HepG2 (cell line): ENCODE measurements around the gene CALD1. TPM values are rescaled to one million over a fixed set of nuclear protein-coding genes. Genes with fewer than 3 reads are reported as not detected.

ENCODE experiments used
- ATAC-seq: fragments of 200-7000 bp; cut with Tn5 transposase; 3 replicates; pipeline ENCODE4 v1.9.1; 2020; ENCODE audit warnings: mild to moderate bottlenecking, moderate library complexity
- BruUV-seq: library from RNA; stranded (reverse); fragments of 400-500 nt; replicated peaks from 2 replicates; lab custom pipeline; 2021; lab: Mats Ljungman, UMichigan
- CTCF ChIA-PET: fragments of 300-600 bp; formaldehyde crosslinking; extraction: SDS; loops from one replicate; lab custom pipeline; 2021; ENCODE audit warnings: low total read pairs, inconsistent platforms, low intra/inter-chr PET ratio; lab: Yijun Ruan, JAX
- POLR2A ChIA-PET: fragments of 350-600 bp; sonication (Branson Sonifier 250); formaldehyde crosslinking; loops from one replicate; lab custom pipeline; 2020; ENCODE audit warnings: antibody characterized with exemption, inconsistent platforms; lab: Yijun Ruan, JAX
- DNase-seq: peaks from one replicate; pipeline ENCODE4 v3.0.0-alpha.2; 2015; ENCODE audit warnings: low spot score
- FAIRE-seq: peaks from 3 replicates; lab custom pipeline; 2011; peaks lifted over from hg19 to GRCh38; lab: Jason Lieb, UNC
- H2AFZ ChIP-seq: one replicate; pipeline ENCODE4 v1.6.1; 2011; ENCODE audit warnings: low read length, inconsistent platforms
- H3K27ac ChIP-seq: fragments of 300-600 bp; 3 replicates; pipeline ENCODE4 v1.8.0; 2011; ENCODE audit warnings: mixed run types, mild to moderate bottlenecking, mixed read lengths, low read length, inconsistent platforms; ENCODE audit not compliant: insufficient read depth; ENCODE audit errors: extremely low read length
- H3K27me3 ChIP-seq, 2 experiments: fragments of 200-600 bp in 1 of 2; 2 replicates in 1 of 2; 3 replicates in 1 of 2; pipeline versions ENCODE4 v1.6.0 to v1.8.0; 2011; ENCODE audit warnings: low read length in 2 of 2, mild to moderate bottlenecking in 2 of 2, moderate library complexity in 2 of 2, inconsistent platforms in 1 of 2; ENCODE audit not compliant: insufficient read depth in 2 of 2, control insufficient read depth in 1 of 2
- H3K36me3 ChIP-seq, 2 experiments: fragments of 200-600 bp in 1 of 2; replicated peaks in 1 of 2; 2 replicates in 1 of 2; 3 replicates in 1 of 2; pipeline versions ENCODE4 v1.5.1 to v1.8.0; 2011; ENCODE audit warnings: low read length in 2 of 2, inconsistent platforms in 1 of 2; ENCODE audit not compliant: insufficient read depth in 2 of 2, control insufficient read depth in 1 of 2
- H3K4me1 ChIP-seq: 2 replicates; pipeline ENCODE4 v1.5.1; 2012; ENCODE audit warnings: low read length, inconsistent platforms; ENCODE audit not compliant: insufficient read depth
- H3K4me2 ChIP-seq: 2 replicates; pipeline ENCODE4 v1.6.0; 2011; ENCODE audit warnings: low read depth, low read length, inconsistent platforms
- H3K4me3 ChIP-seq, 3 experiments: fragments of 200-600 bp in 1 of 3; sonication (generic), shearing (Covaris generic) in 1 of 3; replicated peaks in 1 of 3; 2 replicates each; pipeline ENCODE4 v1.5.1; 2011 to 2016; ENCODE audit warnings: low read length in 3 of 3, inconsistent platforms in 2 of 3, low read depth in 2 of 3, mild to moderate bottlenecking in 2 of 3, control low read depth in 1 of 3, mixed read lengths in 1 of 3; ENCODE audit not compliant: insufficient read depth in 1 of 3
- H3K79me2 ChIP-seq: one replicate; pipeline ENCODE4 v1.6.1; 2011; ENCODE audit warnings: low read length, inconsistent platforms; ENCODE audit not compliant: insufficient read depth
- H3K9ac ChIP-seq: 2 replicates; pipeline ENCODE4 v1.6.0; 2011; ENCODE audit warnings: mild to moderate bottlenecking, low read depth, low read length, inconsistent platforms; ENCODE audit not compliant: insufficient read depth
- H3K9me3 ChIP-seq: 2 replicates; pipeline ENCODE4 v1.5.1; 2012; ENCODE audit warnings: mild to moderate bottlenecking, low read length
- H4K20me1 ChIP-seq: 2 replicates; pipeline ENCODE4 v1.6.0; 2011; ENCODE audit warnings: inconsistent platforms, mild to moderate bottlenecking, low read length, moderate library complexity; ENCODE audit not compliant: insufficient read depth
- CHD2 ChIP-seq: IDR thresholded peaks from 2 replicates; pipeline ENCODE4 v1.6.1; 2011; ENCODE audit warnings: low read depth, low read length, improper control_type of control experiment
- EP300 ChIP-seq, 3 experiments: sonication (generic) in 1 of 3; formaldehyde crosslinking in 1 of 3; IDR thresholded peaks; 2 replicates each; pipeline versions ENCODE4 v1.5.1 to v1.6.1; 2011 to 2020; ENCODE audit warnings: low read depth in 2 of 3, low read length in 2 of 3, borderline replicate concordance in 1 of 3, improper control_type of control experiment in 1 of 3, mild to moderate bottlenecking in 1 of 3, missing genetic modification reagents in 1 of 3, moderate library complexity in 1 of 3
- ETV5 ChIP-seq: IDR thresholded peaks from 2 replicates; pipeline ENCODE4 v1.6.1; 2018; ENCODE audit warnings: missing biosample characterization, missing genetic modification reagents, inconsistent platforms, borderline replicate concordance
- FOXP1 ChIP-seq, 2 experiments: fragments of 450-650 bp in 1 of 2; IDR thresholded peaks; 2 replicates each; pipeline ENCODE4 v1.6.1; 2017 to 2018; ENCODE audit warnings: antibody characterized with exemption in 1 of 2
- HDAC1 ChIP-seq: sonication (generic); formaldehyde crosslinking; IDR thresholded peaks from 2 replicates; pipeline ENCODE4 v1.5.1; 2020; ENCODE audit warnings: mild to moderate bottlenecking, missing genetic modification reagents
- HNF1B ChIP-seq: sonication (generic); formaldehyde crosslinking; IDR thresholded peaks from 2 replicates; pipeline ENCODE4 v1.5.1; 2020; ENCODE audit warnings: mild to moderate bottlenecking, moderate library complexity, missing genetic modification reagents
- NR2C2 ChIP-seq: sonication (generic); formaldehyde crosslinking; IDR thresholded peaks from 2 replicates; pipeline ENCODE4 v1.4.0; 2020; ENCODE audit warnings: missing genetic modification reagents, mild to moderate bottlenecking, moderate library complexity, borderline replicate concordance
- ONECUT2 ChIP-seq: sonication (generic); formaldehyde crosslinking; IDR thresholded peaks from 2 replicates; pipeline ENCODE4 v1.4.0; 2020; ENCODE audit warnings: missing genetic modification reagents
- XRCC5 ChIP-seq: fragments of 200-400 bp; formaldehyde crosslinking; optimal IDR thresholded peaks from 2 replicates; pipeline ENCODE3; 2017; ENCODE audit warnings: mild to moderate bottlenecking, low read length
- ZFP36L1 ChIP-seq: sonication (generic); formaldehyde crosslinking; IDR thresholded peaks from 2 replicates; pipeline ENCODE4 v1.8.0; 2022; ENCODE audit warnings: mild to moderate bottlenecking, missing genetic modification reagents, moderate library complexity
- ZNF143 ChIP-seq: sonication (generic); formaldehyde crosslinking; IDR thresholded peaks from 2 replicates; pipeline ENCODE4 v1.4.0; 2020; ENCODE audit warnings: missing genetic modification reagents
- ZNF20 ChIP-seq: sonication (generic); formaldehyde crosslinking; IDR thresholded peaks from 2 replicates; pipeline ENCODE4 v1.4.0; 2020; ENCODE audit warnings: mild to moderate bottlenecking, moderate library complexity, missing genetic modification reagents
- WGBS: methylation state at CpG from one replicate; pipeline ENCODE4 v1.1.6; 2017; ENCODE audit warnings: low lambda C conversion rate; 5-methylcytosine and 5-hydroxymethylcytosine counted together
- in situ Hi-C: cut with HindIII; loops from 2 replicates; pipeline ENCODE4 v1.10.0; 2017; ENCODE audit warnings: low pct_unique_long_range_greater_than_20kb; ENCODE audit not compliant: extremely low pct_ligation_motif_present
- intact Hi-C: fragments of 100-400 bp; cut with micrococcal nuclease; formaldehyde crosslinking; loops from one replicate; pipeline ENCODE4 v1.10.0; 2022; ENCODE audit not compliant: unreplicated experiment
- polyA plus RNA-seq, 8 experiments: library from polyadenylated mRNA; depleted of rRNA in 3 of 8; stranded (reverse) in 7 of 8; unstranded in 1 of 8; fragments of >200 nt; fragmentation: Illumina TruSeq in 4 of 8; extraction: Trizol in 4 of 8; gene quantifications; 2 replicates each; pipeline versions ENCODE4 v1.2.1 to v1.2.3, GENCODE V29; 2011 to 2016; ENCODE audit warnings: low read depth in 4 of 8, missing spikeins in 1 of 8, mixed read lengths in 1 of 8; ENCODE audit not compliant: insufficient read depth in 1 of 8
- total RNA-seq, 5 experiments: library from RNA; depleted of rRNA; stranded (reverse); fragments of >200 nt; fragmentation: Illumina TruSeq; extraction: Trizol; gene quantifications; 2 replicates each; pipeline ENCODE4 v1.2.3, GENCODE V29; 2016; ENCODE audit warnings: low read depth in 1 of 5
- TF ChIP-seq, protein P1 (sequence below): sonication (generic); formaldehyde crosslinking; IDR thresholded peaks from 2 replicates; pipeline ENCODE4 v1.8.1; 2023; ENCODE audit warnings: mild to moderate bottlenecking, missing genetic modification reagents, borderline replicate concordance
- TF ChIP-seq, protein P2 (sequence below): sonication (generic); formaldehyde crosslinking; IDR thresholded peaks from 2 replicates; pipeline ENCODE4 v1.9.0; 2022; ENCODE audit warnings: low read depth, missing genetic modification reagents

The CALD1 gene
- total and polyA plus RNA-seq, 2 of the 13 experiments (the other 11 are each of a cell fraction or from before 2014, with no cell fraction given): 53.0 to 112 TPM

DNA sequence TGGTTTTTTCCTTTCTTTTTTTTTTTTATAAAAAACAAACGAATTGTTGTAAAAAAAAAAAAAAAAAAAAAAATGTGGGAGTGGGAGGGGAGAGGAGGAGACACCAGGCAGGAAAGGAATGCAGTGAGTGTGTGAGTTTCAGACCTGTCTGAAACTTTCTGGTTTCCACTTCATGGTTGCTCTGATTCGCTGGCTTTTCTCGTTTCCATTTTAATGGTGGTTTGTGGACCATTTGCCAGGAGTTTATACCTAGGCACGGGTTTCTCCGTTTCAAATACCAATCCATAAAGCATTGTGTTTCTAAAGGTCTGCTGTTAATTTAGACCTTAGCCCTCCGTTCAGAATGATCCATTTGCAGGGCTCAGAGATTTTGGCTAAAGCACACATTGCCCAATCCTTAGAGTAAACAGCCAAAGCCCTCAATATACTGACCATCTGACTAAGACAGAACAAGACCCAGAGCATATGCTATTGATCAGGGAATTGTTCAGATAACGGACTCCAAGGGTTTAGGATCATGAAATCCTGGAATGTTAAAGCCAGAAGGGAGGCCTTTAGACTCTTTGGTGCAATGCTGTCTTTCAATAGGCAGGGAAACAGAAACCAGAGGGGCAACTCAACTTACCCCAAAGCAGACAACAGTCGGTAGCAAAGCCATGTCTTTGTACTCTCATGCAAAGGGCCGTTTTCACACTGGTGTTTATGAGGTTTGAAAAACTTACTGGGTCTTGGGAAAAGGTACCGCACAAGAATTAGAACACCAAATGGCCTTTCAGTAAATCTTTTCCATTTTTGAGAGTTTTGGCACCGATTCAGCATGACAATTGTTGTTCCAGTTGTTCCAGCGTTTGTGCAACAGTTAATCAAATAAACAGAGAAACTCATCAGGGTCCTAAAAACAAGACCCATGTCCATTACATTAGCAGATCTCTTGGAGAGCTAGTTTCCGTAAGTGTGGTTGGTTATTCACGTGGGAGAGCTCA, 112.6 kb downstream of the CALD1 start (continued):
- TF ChIP-seq, protein P1, sequence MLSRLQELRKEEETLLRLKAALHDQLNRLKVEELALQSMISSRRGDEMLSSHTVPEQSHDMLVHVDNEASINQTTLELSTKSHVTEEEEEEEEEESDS (CRISPR knock-in tag): no peak
- TF ChIP-seq, protein P2, sequence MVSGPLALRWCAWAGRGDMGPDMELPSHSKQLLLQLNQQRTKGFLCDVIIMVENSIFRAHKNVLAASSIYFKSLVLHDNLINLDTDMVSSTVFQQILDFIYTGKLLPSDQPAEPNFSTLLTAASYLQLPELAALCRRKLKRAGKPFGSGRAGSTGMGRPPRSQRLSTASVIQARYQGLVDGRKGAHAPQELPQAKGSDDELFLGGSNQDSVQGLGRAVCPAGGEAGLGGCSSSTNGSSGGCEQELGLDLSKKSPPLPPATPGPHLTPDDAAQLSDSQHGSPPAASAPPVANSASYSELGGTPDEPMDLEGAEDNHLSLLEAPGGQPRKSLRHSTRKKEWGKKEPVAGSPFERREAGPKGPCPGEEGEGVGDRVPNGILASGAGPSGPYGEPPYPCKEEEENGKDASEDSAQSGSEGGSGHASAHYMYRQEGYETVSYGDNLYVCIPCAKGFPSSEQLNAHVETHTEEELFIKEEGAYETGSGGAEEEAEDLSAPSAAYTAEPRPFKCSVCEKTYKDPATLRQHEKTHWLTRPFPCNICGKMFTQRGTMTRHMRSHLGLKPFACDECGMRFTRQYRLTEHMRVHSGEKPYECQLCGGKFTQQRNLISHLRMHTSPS (CRISPR knock-in tag): no peak
- no peak for TF ChIP-seq ZNF143
- TF ChIP-seq ETV5 (CRISPR knock-in tag): peak; percentile 31; the same call in 1 of the 2 replicates
- no peak for TF ChIP-seq CHD2
- TF ChIP-seq XRCC5: no peak
- TF ChIP-seq HDAC1 (CRISPR knock-in tag): no peak; the same call in 1 of the 2 replicates
- no peak for TF ChIP-seq NR2C2 (CRISPR knock-in tag)
- TF ChIP-seq ZNF20 (CRISPR knock-in tag): no peak

GRCh38 chr7:134892963-134893362, 113.5 kb downstream of the CALD1 start:
- Histone ChIP-seq H3K4me3 (peak overlapping the region; percentile 70 to 85 (median 77)), H3K4me1 (peaks cover 63% of the 10 kb centered on the region), H3K79me2 (peaks cover 63% of the 10 kb centered on the region), H3K9ac (peak overlapping the region; percentile 72), H2AFZ (no peak overlapping the region), H4K20me1 (peaks cover 12% of the 10 kb centered on the region; the same call in 1 of the 2 replicates), H3K4me2 (peak overlapping the region; percentile 95), H3K27ac (peak overlapping the region; percentile 84), H3K27me3 (no peaks in the 10 kb centered on the region; a peak in 1 of 5 replicates), H3K36me3 (peaks cover 0 to 4% of the 10 kb centered on the region in 2 experiments; a peak in 1 of 5 replicates), H3K9me3 (peaks cover 11% of the 10 kb centered on the region; the same call in 1 of the 2 replicates)
- ATAC-seq (peak; percentile 25), FAIRE-seq (no peak), DNase-seq (peak; percentile 50)
- POLR2A ChIA-PET: interaction anchor here (1.1 to 2.4 kb wide), 4 partner anchors 9 to 278 kb away, joined by 3 to 17 read pairs (median 6); partner anchors contain the start of gene CYREN
- in situ Hi-C loops: no loop called here
- WGBS: 2% methylated on average over 3 of the region's 3 CpGs
- CTCF ChIA-PET: no interaction called here
- intact Hi-C loops: loop anchor here (1.0 to 5.0 kb wide), 4 partner anchors 8 to 279 kb away; partner anchors contain the start of genes BPGM and CYREN
- BruUV-seq: no TSS peak
- TF ChIP-seq FOXP1 (IDR thresholded peaks at IDR 0.05) (no peak), FOXP1 (CRISPR knock-in tag; IDR thresholded peaks at IDR 0.05) (peak; percentile 48; the same call in 1 of the 2 replicates), HNF1B (CRISPR knock-in tag) (0 out of 2 replicates have a peak, but pooled peaks have one; percentile 27), EP300 (IDR thresholded peaks at IDR 0.05; ENCODE audit: low read depth in 2 of 2, low read length in 2 of 2) (peak in 1 of 2 experiments; percentile 35; a peak in 1 of 4 replicates), EP300 (CRISPR knock-in tag; IDR thresholded peaks at IDR 0.05; ENCODE audit: borderline replicate concordance) (no peak), ZFP36L1 (CRISPR knock-in tag) (peak; percentile 34; the same call in 1 of the 2 replicates), ONECUT2 (no peak)
